GM23338 (cell line): ENCODE data around the gene ANAPC7.
"Not testable (repeated sequence)": the region's sequence is repeated elsewhere in the genome, so short reads cannot be mapped to it uniquely, and the experiment has no call there.

Source experiments
- POLR2AphosphoS5 ChIP-seq: IDR thresholded peaks from 2 replicates; pipeline ENCODE4 v1.6.1; 2016; ENCODE audit warnings: antibody characterized with exemption, low read depth
- TF ChIP-seq, protein P1 (sequence below), 2 experiments: fragments of 200-600 bp in 1 of 2; sonication (generic) in 1 of 2; conservative IDR thresholded peaks; 2 replicates each; pipeline versions ENCODE4 v1.5.1 to v1.6.1; 2016 to 2017; ENCODE audit warnings: antibody characterized with exemption in 2 of 2, low read depth in 2 of 2, mild to moderate bottlenecking in 2 of 2, moderate library complexity in 1 of 2

DNA sequence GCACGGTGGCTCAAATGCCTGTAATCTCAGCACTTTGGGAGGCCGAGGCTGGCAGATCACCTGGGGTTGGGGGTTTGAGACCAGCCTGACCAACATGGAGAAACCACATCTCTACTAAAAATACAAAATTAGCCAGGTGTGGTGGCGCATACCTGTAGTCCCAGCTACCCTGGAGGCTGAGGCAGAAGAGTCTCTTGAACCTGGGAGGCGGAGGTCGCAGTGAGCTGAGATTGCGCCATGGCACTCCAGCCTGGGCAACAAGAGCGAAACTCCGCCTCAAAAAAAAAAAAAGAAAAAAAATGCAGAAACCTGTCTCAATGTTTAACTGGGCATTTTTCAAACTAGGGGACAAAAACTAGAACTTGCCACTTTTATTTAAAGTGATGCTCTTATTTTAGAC lies 63.2 kb downstream of the ANAPC7 start:
- TF ChIP-seq, protein P1, sequence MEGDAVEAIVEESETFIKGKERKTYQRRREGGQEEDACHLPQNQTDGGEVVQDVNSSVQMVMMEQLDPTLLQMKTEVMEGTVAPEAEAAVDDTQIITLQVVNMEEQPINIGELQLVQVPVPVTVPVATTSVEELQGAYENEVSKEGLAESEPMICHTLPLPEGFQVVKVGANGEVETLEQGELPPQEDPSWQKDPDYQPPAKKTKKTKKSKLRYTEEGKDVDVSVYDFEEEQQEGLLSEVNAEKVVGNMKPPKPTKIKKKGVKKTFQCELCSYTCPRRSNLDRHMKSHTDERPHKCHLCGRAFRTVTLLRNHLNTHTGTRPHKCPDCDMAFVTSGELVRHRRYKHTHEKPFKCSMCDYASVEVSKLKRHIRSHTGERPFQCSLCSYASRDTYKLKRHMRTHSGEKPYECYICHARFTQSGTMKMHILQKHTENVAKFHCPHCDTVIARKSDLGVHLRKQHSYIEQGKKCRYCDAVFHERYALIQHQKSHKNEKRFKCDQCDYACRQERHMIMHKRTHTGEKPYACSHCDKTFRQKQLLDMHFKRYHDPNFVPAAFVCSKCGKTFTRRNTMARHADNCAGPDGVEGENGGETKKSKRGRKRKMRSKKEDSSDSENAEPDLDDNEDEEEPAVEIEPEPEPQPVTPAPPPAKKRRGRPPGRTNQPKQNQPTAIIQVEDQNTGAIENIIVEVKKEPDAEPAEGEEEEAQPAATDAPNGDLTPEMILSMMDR (conservative IDR thresholded peaks at IDR 0.05; ENCODE audit: low read depth in 2 of 2), result not testable (repeated sequence)
- not testable (repeated sequence) for TF ChIP-seq POLR2AphosphoS5
